CD4-positive, alpha-beta T cell (primary cell): ENCODE data around the gene FAM25C. TPM values are rescaled to one million over a fixed set of nuclear protein-coding genes. Genes with fewer than 3 reads are reported as not detected.
"Not testable (repeated sequence)": the region's sequence is repeated elsewhere in the genome, so short reads cannot be mapped to it uniquely, and the experiment has no call there.

Experiments used
- ATAC-seq: fragments of 200-7000 bp; cut with Tn5 transposase; one replicate; pipeline ENCODE4 v1.10.0; 2022; ENCODE audit warnings: mild to moderate bottlenecking; ENCODE audit not compliant: poor library complexity
- CTCF ChIA-PET: fragments of 350-600 bp; sonication (Branson Sonifier 250); formaldehyde crosslinking; loops from one replicate; lab custom pipeline; 2021; ENCODE audit warnings: antibody characterized with exemption, inconsistent platforms; lab: Charles Lee
- POLR2A ChIA-PET: fragments of 350-600 bp; sonication (Branson Sonifier 250); formaldehyde crosslinking; loops from one replicate; lab custom pipeline; 2021; ENCODE audit warnings: antibody characterized with exemption, inconsistent platforms; lab: Charles Lee
- DNase-seq, 14 experiments: peaks; one replicate each; pipeline ENCODE4 v3.0.0-alpha.2; 2013 to 2020; ENCODE audit warnings: mixed read lengths in 2 of 14
- H3K27ac ChIP-seq, 2 donors: one replicate each; pipeline versions ENCODE4 v1.5.1 to v1.7.0; 2013; ENCODE audit warnings: low read length in 2 of 2, low read depth in 1 of 2, mild to moderate bottlenecking in 1 of 2
- H3K27me3 ChIP-seq, 2 experiments: 1 replicate in 1 of 2; 2 replicates in 1 of 2; pipeline versions ENCODE4 v1.6.1 to v1.7.0; 2013; ENCODE audit warnings: low read length in 2 of 2, control low read depth in 1 of 2, mild to moderate bottlenecking in 1 of 2, moderate library complexity in 1 of 2; ENCODE audit not compliant: insufficient read depth in 2 of 2, control insufficient read depth in 1 of 2
- H3K36me3 ChIP-seq: one replicate; pipeline ENCODE4 v1.6.1; 2013; ENCODE audit warnings: low read length, control low read depth; ENCODE audit not compliant: insufficient read depth
- H3K4me1 ChIP-seq: one replicate; pipeline ENCODE4 v1.6.1; 2013; ENCODE audit warnings: low read length, control low read depth; ENCODE audit not compliant: insufficient read depth
- H3K4me3 ChIP-seq: one replicate; pipeline ENCODE4 v1.5.1; 2013; ENCODE audit warnings: mild to moderate bottlenecking, low read length, moderate library complexity
- H3K9me3 ChIP-seq, 2 experiments: 1 replicate in 1 of 2; 2 replicates in 1 of 2; pipeline versions ENCODE4 v1.6.1 to v1.7.0; 2013; ENCODE audit warnings: low read length in 2 of 2, mild to moderate bottlenecking in 2 of 2, control low read depth in 1 of 2, moderate library complexity in 1 of 2; ENCODE audit not compliant: control insufficient read depth in 1 of 2, insufficient read depth in 1 of 2
- H3K27ac Mint-ChIP-seq: one replicate; pipeline ENCODE4 v1.8.0; 2020; ENCODE audit warnings: mixed read lengths
- H3K27me3 Mint-ChIP-seq: one replicate; pipeline ENCODE4 v1.8.0; 2021; ENCODE audit warnings: mixed read lengths
- H3K36me3 Mint-ChIP-seq: one replicate; pipeline ENCODE4 v1.8.0; 2021; ENCODE audit warnings: low read depth, mixed read lengths
- H3K4me1 Mint-ChIP-seq: one replicate; pipeline ENCODE4 v1.8.0; 2021; ENCODE audit warnings: low read depth, mixed read lengths
- H3K4me3 Mint-ChIP-seq: one replicate; pipeline ENCODE4 v1.8.0; 2020; ENCODE audit warnings: mild to moderate bottlenecking, mixed read lengths
- H3K9me3 Mint-ChIP-seq: one replicate; pipeline ENCODE4 v1.8.0; 2020; ENCODE audit warnings: mixed read lengths
- intact Hi-C, 2 experiments: fragments of 100-400 bp; cut with DNase I in 1 of 2; cut with micrococcal nuclease in 1 of 2; formaldehyde crosslinking; loops; one replicate each; pipeline versions ENCODE4 v1.15.1 to v1.9.0; 2023 to 2025; cut with DNase I, micrococcal nuclease
- polyA plus RNA-seq, 2 donors: library from polyadenylated mRNA; unstranded; fragments of 120-200 nt; gene quantifications; one replicate each; pipeline ENCODE4 v1.2.1, GENCODE V29; 2013
- total RNA-seq, 174 experiments: library from RNA in 2 of 174; stranded (reverse) in 2 of 174; gene quantifications; one replicate each; pipeline ENCODE4 v1.2.3 and lab custom pipeline; 2021 to 2026

FAM25C gene
- total RNA-seq (not detected), total RNA-seq (lab: John Stamatoyannopoulos, UW) (0 to 0.06 (median 0) reads per million in 172 experiments)
- polyA plus RNA-seq (2013, experiment 1 of 2) = not detected
- polyA plus RNA-seq (2013, experiment 2 of 2) = not detected

- DNase-seq, H3K27me3 ChIP-seq, CTCF ChIA-PET: not testable (repeated sequence)
Observed at GRCh38 chr10:47999691-48000090, at the start of gene FAM25C. TSS of gene FAM25C (minus strand) at chr10:47999791. CDS start at chr10:47999765, 26 bp downstream.

GRCh38 chr10:48044557-48044956 is 45.0 kb upstream of the FAM25C start:
- DNase-seq, ATAC-seq, POLR2A ChIA-PET, H3K27me3 ChIP-seq, H3K9me3 Mint-ChIP-seq, H3K27me3 Mint-ChIP-seq, H3K4me1 ChIP-seq, H3K4me3 Mint-ChIP-seq, H3K36me3 ChIP-seq, H3K27ac ChIP-seq, H3K4me3 ChIP-seq, H3K9me3 ChIP-seq, H3K4me1 Mint-ChIP-seq, H3K27ac Mint-ChIP-seq, H3K36me3 Mint-ChIP-seq, intact Hi-C loops, CTCF ChIA-PET: not testable (repeated sequence)

More at GRCh38 chr10:47999691-48000090, at the start of gene FAM25C:
- H3K27me3 Mint-ChIP-seq, H3K4me3 ChIP-seq, ATAC-seq, intact Hi-C loops, H3K27ac Mint-ChIP-seq, H3K9me3 Mint-ChIP-seq, H3K4me1 ChIP-seq, POLR2A ChIA-PET, H3K36me3 ChIP-seq, H3K4me1 Mint-ChIP-seq, H3K27ac ChIP-seq, H3K36me3 Mint-ChIP-seq, H3K4me3 Mint-ChIP-seq, H3K9me3 ChIP-seq: not testable (repeated sequence)

GRCh38 chr10:48031390-48031789 is 31.8 kb upstream of the FAM25C start:
- POLR2A ChIA-PET, ATAC-seq, H3K27me3 Mint-ChIP-seq, H3K4me3 Mint-ChIP-seq, H3K27ac ChIP-seq, H3K36me3 Mint-ChIP-seq, H3K9me3 Mint-ChIP-seq, intact Hi-C loops, H3K27me3 ChIP-seq, H3K36me3 ChIP-seq, H3K27ac Mint-ChIP-seq, DNase-seq, H3K9me3 ChIP-seq, H3K4me1 ChIP-seq, CTCF ChIA-PET, H3K4me3 ChIP-seq, H3K4me1 Mint-ChIP-seq: not testable (repeated sequence)

GRCh38 chr10:48002306-48002705 is 2.7 kb upstream of the FAM25C start:
- H3K27ac Mint-ChIP-seq, intact Hi-C loops, H3K4me1 Mint-ChIP-seq, H3K36me3 Mint-ChIP-seq, H3K27ac ChIP-seq, DNase-seq, H3K4me3 Mint-ChIP-seq, H3K4me3 ChIP-seq, H3K27me3 ChIP-seq, H3K27me3 Mint-ChIP-seq, ATAC-seq, CTCF ChIA-PET, POLR2A ChIA-PET, H3K4me1 ChIP-seq, H3K9me3 ChIP-seq, H3K36me3 ChIP-seq, H3K9me3 Mint-ChIP-seq: not testable (repeated sequence)

- H3K4me3 Mint-ChIP-seq, H3K27me3 Mint-ChIP-seq, H3K27ac Mint-ChIP-seq, H3K4me1 ChIP-seq, DNase-seq, POLR2A ChIA-PET, H3K9me3 ChIP-seq, H3K36me3 ChIP-seq, H3K27ac ChIP-seq, H3K4me3 ChIP-seq, ATAC-seq, H3K36me3 Mint-ChIP-seq, intact Hi-C loops, H3K27me3 ChIP-seq, H3K4me1 Mint-ChIP-seq, CTCF ChIA-PET, H3K9me3 Mint-ChIP-seq: not testable (repeated sequence)
Observed at GRCh38 chr10:47994045-47994444, 5.5 kb downstream of the FAM25C start.

GRCh38 chr10:47992560-47992959 is 7.0 kb downstream of the FAM25C start:
- CTCF ChIA-PET, H3K27ac ChIP-seq, H3K36me3 ChIP-seq, H3K9me3 Mint-ChIP-seq, H3K27me3 ChIP-seq, H3K4me3 ChIP-seq, H3K36me3 Mint-ChIP-seq, POLR2A ChIA-PET, H3K4me3 Mint-ChIP-seq, H3K9me3 ChIP-seq, H3K27ac Mint-ChIP-seq, intact Hi-C loops, H3K27me3 Mint-ChIP-seq, DNase-seq, H3K4me1 ChIP-seq, H3K4me1 Mint-ChIP-seq, ATAC-seq: not testable (repeated sequence)

GRCh38 chr10:47991706-47992105 is 7.9 kb downstream of the FAM25C start:
- H3K27me3 Mint-ChIP-seq, DNase-seq, H3K27ac ChIP-seq, H3K4me1 ChIP-seq, POLR2A ChIA-PET, intact Hi-C loops, H3K9me3 ChIP-seq, H3K9me3 Mint-ChIP-seq, H3K27me3 ChIP-seq, H3K27ac Mint-ChIP-seq, H3K4me1 Mint-ChIP-seq, H3K4me3 ChIP-seq, H3K36me3 ChIP-seq, ATAC-seq, H3K36me3 Mint-ChIP-seq, H3K4me3 Mint-ChIP-seq, CTCF ChIA-PET: not testable (repeated sequence)
